SKM-1 (cell line): Measurements from ENCODE around the gene MAGED1.
"Not testable (repeated sequence)": the region's sequence is repeated elsewhere in the genome, so short reads cannot be mapped to it uniquely, and the experiment has no call there.

Source experiments
- DNase-seq: peaks from one replicate; lab custom pipeline; 2025; ENCODE audit not compliant: unreplicated experiment; lab: John Stamatoyannopoulos, UW

Gene MAGED1

GRCh38 chrX:51894697-51895336 lies 1.4 kb downstream of the MAGED1 start:
- no peak for DNase-seq

- no peak for DNase-seq
These were observed 3.2 kb downstream of the MAGED1 start for GRCh38 chrX:51896626-51897025.

DNA sequence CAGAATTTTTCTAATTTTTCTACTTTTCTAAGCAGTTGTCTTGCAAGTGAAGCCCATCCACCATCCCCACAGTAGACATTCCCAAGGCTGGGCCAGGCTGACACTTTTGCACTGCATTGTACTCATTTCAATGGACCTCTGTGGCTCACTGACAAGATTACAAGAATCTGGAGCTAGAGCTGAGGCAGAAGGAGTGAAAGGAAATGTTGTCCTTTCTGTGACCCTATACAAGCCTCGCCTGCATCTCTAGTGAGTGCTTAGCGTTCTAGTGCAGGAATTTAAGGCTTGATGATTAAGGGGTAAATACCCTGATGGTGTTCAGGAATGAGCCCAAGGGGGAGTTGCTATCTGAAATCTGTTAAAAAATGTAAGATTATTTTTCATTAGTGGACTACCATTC lies 6.3 kb downstream of the MAGED1 start:
- DNase-seq, result no peak

DNA sequence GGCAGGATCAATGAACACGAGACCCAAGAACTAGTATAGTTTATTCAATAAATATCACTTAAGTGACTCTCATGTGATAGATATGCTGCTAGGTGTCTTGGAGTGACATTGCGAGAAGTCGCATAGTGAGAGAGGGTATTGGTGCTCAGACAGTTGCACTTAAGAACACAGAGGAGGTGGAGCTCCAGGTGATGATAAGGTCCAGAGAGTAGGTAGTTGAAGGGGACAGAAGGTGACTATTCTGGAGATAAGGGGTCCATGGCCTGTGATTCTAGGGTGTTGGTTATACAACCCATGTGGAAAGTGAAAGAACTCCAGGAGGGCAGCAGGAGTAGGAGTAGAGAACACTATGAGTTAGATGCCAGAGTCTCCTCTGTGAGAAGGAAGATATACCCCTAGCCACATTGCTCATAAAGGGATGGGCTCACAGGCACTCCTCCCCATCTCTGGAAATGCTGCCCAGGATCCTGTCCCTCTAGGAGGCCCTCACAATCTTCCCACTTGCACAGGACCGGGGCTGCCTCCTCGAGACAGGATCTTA lies 9.2 kb downstream of the MAGED1 start:
- no peak for DNase-seq

GRCh38 chrX:51905152-51905551 lies 11.7 kb downstream of the MAGED1 start:
- not testable (repeated sequence) for DNase-seq

DNA sequence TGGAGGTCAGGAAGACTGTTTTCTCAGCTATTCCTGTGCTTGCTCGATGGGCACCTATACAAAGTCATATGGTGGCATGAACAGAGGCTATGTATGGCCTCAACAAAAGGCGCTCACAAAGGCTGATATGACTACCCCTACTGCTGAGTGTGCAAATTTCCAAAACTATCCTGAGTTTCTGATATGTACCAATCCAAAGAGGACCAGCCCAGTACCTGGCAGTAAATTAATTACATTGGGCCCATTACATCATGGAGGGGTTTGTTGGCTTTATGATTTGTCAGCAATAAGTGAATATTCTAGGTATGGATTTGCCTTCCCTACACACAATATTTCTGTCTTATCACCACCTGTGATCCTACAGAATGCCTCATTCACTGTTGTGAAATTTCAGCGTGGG lies 12.3 kb downstream of the MAGED1 start:
- no peak for DNase-seq

GRCh38 chrX:51917604-51918003 lies 24.2 kb downstream of the MAGED1 start:
- no peak for DNase-seq

DNA sequence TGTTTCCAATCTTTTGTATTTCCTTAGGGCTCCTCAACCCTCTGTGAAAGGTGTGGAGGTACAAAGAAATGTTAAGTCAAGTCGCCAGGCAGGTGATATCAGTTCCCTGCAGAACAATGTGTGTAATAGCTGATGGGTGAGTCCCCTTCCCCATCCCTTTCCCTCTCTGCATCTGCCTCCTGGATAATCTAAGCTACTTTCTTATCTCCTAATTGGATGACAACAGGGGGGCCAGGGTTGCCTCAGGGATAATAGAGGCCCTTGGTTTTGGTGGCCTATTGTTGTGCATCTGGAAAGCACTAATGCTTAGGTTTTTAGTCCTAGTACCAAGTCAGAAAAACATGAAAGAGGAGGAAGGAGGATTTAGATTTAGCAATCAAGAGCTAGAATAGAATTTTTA lies 29.1 kb downstream of the MAGED1 start:
- no peak for DNase-seq

GRCh38 chrX:51931566-51932150 lies 38.2 kb downstream of the MAGED1 start:
- no peak for DNase-seq
